Measurements from ENCODE around the gene EYA2. TPM values are rescaled to one million over a fixed set of nuclear protein-coding genes. Genes with fewer than 3 reads are reported as not detected.

Gene EYA2
- polyA plus RNA-seq, 1 donor (not counting 4 experiments of a cell fraction or from before 2014, with no cell fraction given) = not detected

DNA sequence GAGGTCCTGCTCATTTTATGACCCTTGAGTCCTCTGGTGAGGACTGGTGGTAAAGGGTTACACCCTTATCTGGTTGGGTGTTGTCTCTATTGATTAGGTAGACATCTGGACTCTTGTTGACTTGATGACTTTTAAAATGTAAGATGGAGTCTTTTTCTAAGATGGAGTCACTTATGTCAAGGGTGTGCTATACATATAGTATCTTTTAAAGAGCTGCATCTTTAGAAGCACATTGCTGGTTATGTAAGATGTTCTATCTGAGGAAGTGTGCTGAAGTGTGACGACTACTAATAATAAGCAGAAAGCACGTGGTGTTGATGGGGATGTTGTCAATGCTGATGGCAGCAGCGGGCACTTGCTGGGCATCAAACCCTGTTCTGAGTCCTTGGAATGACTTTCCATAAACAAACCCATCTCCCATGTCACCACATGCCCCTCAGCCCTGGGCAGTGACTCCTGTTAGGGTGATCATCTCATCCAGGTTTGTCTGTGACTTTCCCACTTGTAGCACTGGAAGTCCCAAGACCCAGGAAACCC, 229.6 kb downstream of the EYA2 start:
- H3K4me2 ChIP-seq (ENCODE audit: control insufficient read depth, extremely low read depth, insufficient read depth, low read depth, low read length) = peak overlapping the region; percentile 84
- peak overlapping the region; percentile 59 for H3K9ac ChIP-seq (ENCODE audit: control insufficient read depth, extremely low read depth, insufficient read depth, low read length)
- dilution Hi-C loops (cut with MboI; ENCODE audit: extremely low pct_ligation_motif_present, low sequenced_read_pairs) = no loop called here
- H3K27me3 ChIP-seq (ENCODE audit: control insufficient read depth, extremely low read depth, insufficient read depth, low read length) = no peaks in the 10 kb centered on the region
- H3K9me1 ChIP-seq (ENCODE audit: control insufficient read depth, extremely low read depth, insufficient read depth, low read length) = no peaks in the 10 kb centered on the region
- no peaks in the 10 kb centered on the region for H3K79me2 ChIP-seq (ENCODE audit: control insufficient read depth, insufficient read depth, low read length)
- TF ChIP-seq CTCF (optimal IDR thresholded peaks at IDR 0.05 in 1 of 3, IDR thresholded peaks at IDR 0.05 in 1 of 3, conservative IDR thresholded peaks at IDR 0.05 in 1 of 3; ENCODE audit: extremely low read depth in 1 of 3, insufficient read depth in 2 of 3, low read length in 3 of 3) = no peak
- no peak for TF ChIP-seq EZH2 (IDR thresholded peaks at IDR 0.05; ENCODE audit: low read length)
- no peaks in the 10 kb centered on the region for H3K9me3 ChIP-seq (ENCODE audit: control insufficient read depth, low read depth, low read length)
- FAIRE-seq (peak; percentile 63), DNase-seq (ENCODE audit: low read depth, low spot score) (peak; percentile 70)
- H4K20me1 ChIP-seq (ENCODE audit: control insufficient read depth, extremely low read depth, insufficient read depth, low read length) = no peaks in the 10 kb centered on the region
- H3K36me3 ChIP-seq (ENCODE audit: control insufficient read depth in 2 of 2, extremely low read depth in 1 of 2, insufficient read depth in 2 of 2, low read length in 2 of 2) = no peaks in the 10 kb centered on the region
- peaks cover 34% of the 10 kb centered on the region for H3K4me1 ChIP-seq (ENCODE audit: control insufficient read depth, extremely low read depth, insufficient read depth, low read length)
- H3K4me3 ChIP-seq (ENCODE audit: control insufficient read depth in 2 of 3, extremely low read depth in 1 of 3, insufficient read depth in 2 of 3, low read depth in 1 of 3, low read length in 3 of 3) = no peak overlapping the region
- peak overlapping the region; percentile 58 for H2AFZ ChIP-seq (ENCODE audit: control insufficient read depth, low read length)
- peak overlapping the region; percentile 80 for H3K27ac ChIP-seq (ENCODE audit: control insufficient read depth, insufficient read depth, low read length)

DNA sequence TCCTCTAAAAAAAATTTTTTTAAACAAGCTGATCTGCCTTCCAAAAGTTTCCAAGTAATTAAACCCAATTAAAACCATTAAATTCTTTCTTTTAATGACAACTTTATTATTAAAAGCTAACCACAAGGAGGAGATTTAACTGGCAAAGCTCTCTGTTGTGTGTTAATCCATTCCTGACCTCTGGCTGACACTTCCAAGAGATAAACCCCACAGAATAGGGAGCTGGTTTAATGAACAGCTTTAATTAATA, 230.8 kb downstream of the EYA2 start:
- Histone ChIP-seq H3K9me1 (ENCODE audit: control insufficient read depth, extremely low read depth, insufficient read depth, low read length) (no peaks in the 10 kb centered on the region), H3K4me3 (ENCODE audit: control insufficient read depth in 2 of 3, extremely low read depth in 1 of 3, insufficient read depth in 2 of 3, low read depth in 1 of 3, low read length in 3 of 3) (peak overlapping the region in 2 of 3 experiments; percentile 43 to 57), H4K20me1 (ENCODE audit: control insufficient read depth, extremely low read depth, insufficient read depth, low read length) (no peaks in the 10 kb centered on the region), H3K4me2 (ENCODE audit: control insufficient read depth, extremely low read depth, insufficient read depth, low read depth, low read length) (peak overlapping the region; percentile 80), H2AFZ (ENCODE audit: control insufficient read depth, low read length) (no peak overlapping the region), H3K27me3 (ENCODE audit: control insufficient read depth, extremely low read depth, insufficient read depth, low read length) (no peaks in the 10 kb centered on the region), H3K9me3 (ENCODE audit: control insufficient read depth, low read depth, low read length) (no peaks in the 10 kb centered on the region), H3K9ac (ENCODE audit: control insufficient read depth, extremely low read depth, insufficient read depth, low read length) (peak overlapping the region; percentile 64), H3K36me3 (ENCODE audit: control insufficient read depth in 2 of 2, extremely low read depth in 1 of 2, insufficient read depth in 2 of 2, low read length in 2 of 2) (no peaks in the 10 kb centered on the region), H3K79me2 (ENCODE audit: control insufficient read depth, insufficient read depth, low read length) (no peaks in the 10 kb centered on the region), H3K4me1 (ENCODE audit: control insufficient read depth, extremely low read depth, insufficient read depth, low read length) (peaks cover 34% of the 10 kb centered on the region), H3K27ac (ENCODE audit: control insufficient read depth, insufficient read depth, low read length) (peak overlapping the region; percentile 80)
- DNase-seq (ENCODE audit: low read depth, low spot score) = no peak
- no peak for TF ChIP-seq EZH2 (IDR thresholded peaks at IDR 0.05; ENCODE audit: low read length)
- no peak for TF ChIP-seq CTCF (optimal IDR thresholded peaks at IDR 0.05 in 1 of 3, IDR thresholded peaks at IDR 0.05 in 1 of 3, conservative IDR thresholded peaks at IDR 0.05 in 1 of 3; ENCODE audit: extremely low read depth in 1 of 3, insufficient read depth in 2 of 3, low read length in 3 of 3)
- no peak for FAIRE-seq
- dilution Hi-C loops (cut with MboI; ENCODE audit: extremely low pct_ligation_motif_present, low sequenced_read_pairs) = no loop called here
